SJCRH30 (cell line): ENCODE results near the gene EPHA8. TPM values are rescaled to one million over a fixed set of nuclear protein-coding genes. Genes with fewer than 3 reads are reported as not detected.

Experiments
- DNase-seq, 2 experiments: peaks; one replicate each; pipeline ENCODE4 v3.0.0-alpha.2; 2015 to 2020
- H3K27ac ChIP-seq: fragments of 250-450 bp; sonication (Bioruptor Pico); 2 replicates; pipeline ENCODE4 v1.5.1; 2020; ENCODE audit warnings: mild to moderate bottlenecking, moderate library complexity
- H3K27me3 ChIP-seq: fragments of 250-450 bp; sonication (Bioruptor Pico); 2 replicates; pipeline ENCODE4 v1.5.1; 2020; ENCODE audit warnings: mild to moderate bottlenecking, moderate library complexity
- H3K36me3 ChIP-seq: fragments of 250-450 bp; sonication (Bioruptor Pico); 2 replicates; pipeline ENCODE4 v1.5.1; 2020; ENCODE audit warnings: mild to moderate bottlenecking, moderate library complexity
- H3K4me1 ChIP-seq: fragments of 250-450 bp; sonication (Bioruptor Pico); 2 replicates; pipeline ENCODE4 v1.5.1; 2020; ENCODE audit warnings: mild to moderate bottlenecking, moderate library complexity
- H3K4me3 ChIP-seq: fragments of 250-450 bp; sonication (Bioruptor Pico); 2 replicates; pipeline ENCODE4 v1.5.1; 2020; ENCODE audit warnings: mild to moderate bottlenecking, moderate library complexity
- H3K9me3 ChIP-seq: fragments of 250-450 bp; sonication (Bioruptor Pico); replicated peaks from 2 replicates; pipeline ENCODE4 v1.5.1; 2020; ENCODE audit warnings: mild to moderate bottlenecking, moderate library complexity
- total RNA-seq: library from RNA; depleted of rRNA; stranded (reverse); fragments of >200 nt; shearing (Covaris generic); gene quantifications from 2 replicates; pipeline ENCODE4 v1.2.3, GENCODE V29; 2014; rRNA removed

Gene EPHA8
- 1.3 and 1.5 TPM in 2 replicates for total RNA-seq

- no peaks in the 10 kb centered on the region for H3K36me3 ChIP-seq
- no peak for DNase-seq
- H3K27ac ChIP-seq: no peak within 1 kb of the TSS
- peak within 1 kb of the TSS; percentile 22; the same call in 1 of the 2 replicates for H3K4me3 ChIP-seq
- H3K9me3 ChIP-seq: no peaks in the 10 kb centered on the region
- peaks cover 5% of the 10 kb centered on the region; the same call in 1 of the 2 replicates for H3K27me3 ChIP-seq
- no peaks in the 10 kb centered on the region for H3K4me1 ChIP-seq
Measured at GRCh38 chr1:22562584-22563583, at the start of gene EPHA8. Gene EPHA8 (plus strand): TSS chr1:22563489. CDS start chr1:22563636, 147 bp downstream.

GRCh38 chr1:22516906-22517571, 46.2 kb upstream of the EPHA8 start:
- H3K36me3 ChIP-seq: peaks cover 43% of the 10 kb centered on the region
- H3K9me3 ChIP-seq: no peaks in the 10 kb centered on the region
- no peak overlapping the region for H3K27ac ChIP-seq
- H3K27me3 ChIP-seq: no peaks in the 10 kb centered on the region
- H3K4me3 ChIP-seq: no peak overlapping the region
- H3K4me1 ChIP-seq: no peaks in the 10 kb centered on the region
- DNase-seq: no peak

GRCh38 chr1:22517956-22518355, 45.3 kb upstream of the EPHA8 start:
- Histone ChIP-seq H3K27ac (no peak overlapping the region), H3K4me1 (no peaks in the 10 kb centered on the region), H3K36me3 (peaks cover 47% of the 10 kb centered on the region), H3K27me3 (no peaks in the 10 kb centered on the region), H3K9me3 (no peaks in the 10 kb centered on the region), H3K4me3 (no peak overlapping the region)
- DNase-seq: no peak

GRCh38 chr1:22518379-22518778, 44.9 kb upstream of the EPHA8 start:
- no peak for DNase-seq
- peaks cover 45% of the 10 kb centered on the region for H3K36me3 ChIP-seq
- H3K4me1 ChIP-seq: no peaks in the 10 kb centered on the region
- no peak overlapping the region for H3K27ac ChIP-seq
- no peaks in the 10 kb centered on the region for H3K27me3 ChIP-seq
- no peaks in the 10 kb centered on the region for H3K9me3 ChIP-seq
- no peak overlapping the region for H3K4me3 ChIP-seq

- Histone ChIP-seq H3K27ac (no peak overlapping the region), H3K36me3 (peaks cover 38% of the 10 kb centered on the region), H3K27me3 (no peaks in the 10 kb centered on the region), H3K4me3 (no peak overlapping the region), H3K4me1 (no peaks in the 10 kb centered on the region), H3K9me3 (no peaks in the 10 kb centered on the region)
- no peak for DNase-seq
Measured at GRCh38 chr1:22520871-22521270, 42.4 kb upstream of the EPHA8 start.

GRCh38 chr1:22521692-22522091, 41.6 kb upstream of the EPHA8 start:
- Histone ChIP-seq H3K4me3 (no peak overlapping the region), H3K36me3 (peaks cover 38% of the 10 kb centered on the region), H3K27me3 (no peaks in the 10 kb centered on the region), H3K27ac (no peak overlapping the region), H3K4me1 (no peaks in the 10 kb centered on the region), H3K9me3 (no peaks in the 10 kb centered on the region)
- no peak for DNase-seq

GRCh38 chr1:22522221-22522743, 41.0 kb upstream of the EPHA8 start:
- Histone ChIP-seq H3K36me3 (peaks cover 35% of the 10 kb centered on the region), H3K4me1 (no peaks in the 10 kb centered on the region), H3K27ac (no peak overlapping the region), H3K9me3 (no peaks in the 10 kb centered on the region), H3K4me3 (no peak overlapping the region), H3K27me3 (no peaks in the 10 kb centered on the region)
- no peak for DNase-seq

GRCh38 chr1:22524481-22524880, 38.8 kb upstream of the EPHA8 start:
- H3K27ac ChIP-seq: no peak overlapping the region
- DNase-seq: no peak
- H3K9me3 ChIP-seq: no peaks in the 10 kb centered on the region
- H3K4me1 ChIP-seq: peaks cover 2% of the 10 kb centered on the region; the same call in 1 of the 2 replicates
- H3K27me3 ChIP-seq: no peaks in the 10 kb centered on the region
- H3K4me3 ChIP-seq: no peak overlapping the region
- peaks cover 20% of the 10 kb centered on the region for H3K36me3 ChIP-seq

- Histone ChIP-seq H3K4me1 (peaks cover 9% of the 10 kb centered on the region), H3K27me3 (no peaks in the 10 kb centered on the region), H3K36me3 (peaks cover 17% of the 10 kb centered on the region), H3K4me3 (no peak overlapping the region), H3K9me3 (no peaks in the 10 kb centered on the region), H3K27ac (no peak overlapping the region)
- DNase-seq: no peak
Measured at GRCh38 chr1:22525211-22525610, 38.1 kb upstream of the EPHA8 start.

GRCh38 chr1:22525646-22526045, 37.6 kb upstream of the EPHA8 start:
- no peaks in the 10 kb centered on the region for H3K9me3 ChIP-seq
- no peak overlapping the region for H3K4me3 ChIP-seq
- H3K27me3 ChIP-seq: no peaks in the 10 kb centered on the region
- DNase-seq: no peak
- H3K4me1 ChIP-seq: peaks cover 14% of the 10 kb centered on the region
- H3K36me3 ChIP-seq: peaks cover 14% of the 10 kb centered on the region
- H3K27ac ChIP-seq: no peak overlapping the region

GRCh38 chr1:22526098-22526497, 37.2 kb upstream of the EPHA8 start:
- H3K36me3 ChIP-seq: peaks cover 13% of the 10 kb centered on the region

GRCh38 chr1:22526677-22527076, 36.6 kb upstream of the EPHA8 start:
- no peak overlapping the region for H3K27ac ChIP-seq

More at GRCh38 chr1:22526098-22526497, 37.2 kb upstream of the EPHA8 start:
- DNase-seq: no peak
- no peaks in the 10 kb centered on the region for H3K9me3 ChIP-seq
- no peaks in the 10 kb centered on the region for H3K27me3 ChIP-seq
- H3K4me3 ChIP-seq: no peak overlapping the region
- peaks cover 18% of the 10 kb centered on the region for H3K4me1 ChIP-seq
- H3K27ac ChIP-seq: no peak overlapping the region

GRCh38 chr1:22527122-22527521, 36.2 kb upstream of the EPHA8 start:
- no peak for DNase-seq
- no peak overlapping the region for H3K27ac ChIP-seq
- peaks cover 9% of the 10 kb centered on the region for H3K36me3 ChIP-seq
- H3K4me3 ChIP-seq: no peak overlapping the region
- H3K4me1 ChIP-seq: peaks cover 28% of the 10 kb centered on the region
- H3K9me3 ChIP-seq: no peaks in the 10 kb centered on the region
- H3K27me3 ChIP-seq: no peaks in the 10 kb centered on the region

More at GRCh38 chr1:22526677-22527076, 36.6 kb upstream of the EPHA8 start:
- Histone ChIP-seq H3K27me3 (no peaks in the 10 kb centered on the region), H3K36me3 (peaks cover 13% of the 10 kb centered on the region), H3K4me3 (no peak overlapping the region), H3K4me1 (peaks cover 24% of the 10 kb centered on the region), H3K9me3 (no peaks in the 10 kb centered on the region)
- no peak for DNase-seq

GRCh38 chr1:22527555-22528296, 35.6 kb upstream of the EPHA8 start:
- peak in 1 of 2 experiments; percentile 52 for DNase-seq
- Histone ChIP-seq H3K27me3 (no peaks in the 10 kb centered on the region), H3K4me3 (no peak overlapping the region), H3K4me1 (peaks cover 34% of the 10 kb centered on the region), H3K9me3 (no peaks in the 10 kb centered on the region), H3K27ac (no peak overlapping the region), H3K36me3 (peaks cover 4% of the 10 kb centered on the region; the same call in 1 of the 2 replicates)
